GM13977 (cell line): ENCODE data around the gene DDA1.
"Not testable (repeated sequence)": the region's sequence is repeated elsewhere in the genome, so short reads cannot be mapped to it uniquely, and the experiment has no call there.

Experiments used
- DNase-seq: peaks from one replicate; pipeline ENCODE4 v3.0.0; 2012; ENCODE audit warnings: low spot score
- in situ Hi-C: fragments of 300-500 bp; cut with MboI; formaldehyde crosslinking; loops from one replicate; pipeline ENCODE4 v1.12.0; 2022; ENCODE audit warnings: low sequenced_read_pairs, low pct_unique_long_range_greater_than_20kb, mixed read lengths, inconsistent platforms; ENCODE audit not compliant: unreplicated experiment
- TF ChIP-seq, protein P1 (sequence below): IDR thresholded peaks from 2 replicates; pipeline ENCODE4 v1.5.1; 2012; ENCODE audit warnings: mild to moderate bottlenecking, control low read depth; ENCODE audit not compliant: insufficient read depth; ENCODE audit errors: extremely low read depth, missing control alignments

The DDA1 gene

DNA sequence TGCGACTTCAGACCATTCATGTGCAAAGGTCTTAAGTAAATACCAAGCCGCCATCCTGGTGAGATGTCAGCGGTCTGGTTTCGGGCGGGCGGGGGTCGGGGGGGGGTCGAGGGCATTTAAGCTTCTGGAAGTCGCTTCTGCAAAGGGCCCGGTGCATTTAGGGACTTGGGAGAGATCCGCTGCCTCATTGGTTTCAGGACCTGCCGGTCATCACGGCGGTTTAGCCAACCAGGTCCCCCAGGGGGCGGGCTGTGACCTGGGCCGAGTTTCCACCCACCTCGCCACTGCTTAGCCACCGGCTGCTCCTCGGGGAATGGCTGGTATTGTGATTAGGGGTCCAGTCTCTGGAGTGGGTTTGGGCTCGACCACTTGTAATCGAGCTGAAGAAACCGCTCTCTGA is 19.9 kb upstream of the DDA1 start:
- TF ChIP-seq, protein P1, sequence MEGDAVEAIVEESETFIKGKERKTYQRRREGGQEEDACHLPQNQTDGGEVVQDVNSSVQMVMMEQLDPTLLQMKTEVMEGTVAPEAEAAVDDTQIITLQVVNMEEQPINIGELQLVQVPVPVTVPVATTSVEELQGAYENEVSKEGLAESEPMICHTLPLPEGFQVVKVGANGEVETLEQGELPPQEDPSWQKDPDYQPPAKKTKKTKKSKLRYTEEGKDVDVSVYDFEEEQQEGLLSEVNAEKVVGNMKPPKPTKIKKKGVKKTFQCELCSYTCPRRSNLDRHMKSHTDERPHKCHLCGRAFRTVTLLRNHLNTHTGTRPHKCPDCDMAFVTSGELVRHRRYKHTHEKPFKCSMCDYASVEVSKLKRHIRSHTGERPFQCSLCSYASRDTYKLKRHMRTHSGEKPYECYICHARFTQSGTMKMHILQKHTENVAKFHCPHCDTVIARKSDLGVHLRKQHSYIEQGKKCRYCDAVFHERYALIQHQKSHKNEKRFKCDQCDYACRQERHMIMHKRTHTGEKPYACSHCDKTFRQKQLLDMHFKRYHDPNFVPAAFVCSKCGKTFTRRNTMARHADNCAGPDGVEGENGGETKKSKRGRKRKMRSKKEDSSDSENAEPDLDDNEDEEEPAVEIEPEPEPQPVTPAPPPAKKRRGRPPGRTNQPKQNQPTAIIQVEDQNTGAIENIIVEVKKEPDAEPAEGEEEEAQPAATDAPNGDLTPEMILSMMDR: no peak
- peak; percentile 91 for DNase-seq
- in situ Hi-C loops: no loop called here

GRCh38 chr19:17292301-17293074 is 16.9 kb upstream of the DDA1 start:
- TF ChIP-seq, protein P1: peak; percentile 84
- in situ Hi-C loops: no loop called here
- DNase-seq: peak; percentile 98

- no peak for DNase-seq
- in situ Hi-C loops: no loop called here
- TF ChIP-seq, protein P1: no peak
Measured at GRCh38 chr19:17293605-17294004, 15.8 kb upstream of the DDA1 start.

DNA sequence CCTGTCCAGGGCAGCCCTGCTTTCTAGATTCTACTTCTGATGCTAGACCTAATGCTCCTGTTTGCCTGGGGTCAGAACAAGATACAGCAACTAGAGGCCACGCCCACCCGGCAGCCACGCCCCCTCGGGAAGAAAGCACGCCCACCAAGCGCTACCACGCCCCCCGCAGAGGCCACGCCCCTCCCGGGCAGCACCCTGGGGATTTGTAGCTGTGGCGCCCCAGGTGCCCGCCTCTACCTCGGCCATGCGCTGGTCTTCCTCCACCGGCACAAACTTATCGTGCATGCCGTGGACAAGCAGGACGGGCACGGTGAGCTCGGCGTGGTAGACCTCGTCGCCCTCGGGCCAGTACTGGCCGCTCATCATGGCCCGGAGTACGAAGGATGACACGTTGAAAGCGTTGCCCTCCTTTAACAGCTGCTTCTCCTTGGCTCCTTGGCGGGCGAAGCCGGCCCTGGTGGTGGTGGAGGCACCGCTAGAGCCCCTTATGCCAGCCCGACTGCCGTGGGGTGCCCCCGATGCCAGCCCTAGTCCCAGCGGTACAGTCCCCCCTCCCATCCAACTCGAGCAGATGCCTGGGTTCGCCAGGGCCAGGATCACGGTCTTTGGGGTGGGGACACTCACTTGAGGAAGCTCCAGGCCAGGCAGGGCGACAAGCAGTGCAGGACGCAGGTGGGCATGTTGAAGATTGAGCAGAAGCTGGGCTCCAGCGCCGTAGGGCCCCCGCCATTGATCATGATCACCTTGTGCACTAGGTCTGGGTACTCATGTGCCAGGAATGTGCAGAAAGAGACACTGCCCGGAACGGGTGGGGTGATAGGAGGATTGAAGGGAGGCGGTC is 15.1 kb upstream of the DDA1 start:
- in situ Hi-C loops: no loop called here
- TF ChIP-seq, protein P1: no peak
- peak; percentile 53 for DNase-seq

GRCh38 chr19:17295551-17295950 is 13.8 kb upstream of the DDA1 start:
- not testable (repeated sequence) for DNase-seq

GRCh38 chr19:17296273-17296672 is 13.1 kb upstream of the DDA1 start:
- TF ChIP-seq, protein P1: no peak
- DNase-seq: no peak
- in situ Hi-C loops: no loop called here

More at GRCh38 chr19:17295551-17295950, 13.8 kb upstream of the DDA1 start:
- in situ Hi-C loops: not testable (repeated sequence)

DNA sequence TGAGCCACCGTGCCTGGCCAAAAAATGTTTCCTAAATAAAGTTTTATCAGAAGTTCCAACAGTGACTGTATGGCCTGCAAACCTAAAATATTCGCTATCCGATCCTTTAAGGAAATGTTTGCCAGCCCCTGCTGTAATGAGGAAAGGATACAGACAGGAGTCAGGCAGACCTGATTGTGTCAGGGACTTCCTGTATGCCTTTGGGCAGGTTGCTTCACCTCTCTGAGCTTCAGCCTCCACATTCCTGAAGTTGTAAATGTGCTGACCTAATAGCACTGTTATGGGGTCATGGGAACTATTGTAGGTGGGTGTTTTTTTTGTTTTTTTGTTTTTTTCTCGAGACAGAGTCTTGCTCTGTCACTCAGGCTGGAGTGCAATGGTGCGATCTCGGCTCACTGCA is 12.4 kb upstream of the DDA1 start:
- DNase-seq: no peak
- TF ChIP-seq, protein P1: no peak
- in situ Hi-C loops: no loop called here
